Uterus (tissue), 4 donors: ENCODE measurements around the gene LGI1. TPM values are rescaled to one million over a fixed set of nuclear protein-coding genes. Genes with fewer than 3 reads are reported as not detected.

ENCODE experiments used
- DNase-seq, 2 donors: peaks; one replicate each; pipeline ENCODE4 v3.0.0-alpha.2; 2019 to 2020
- H3K27ac ChIP-seq, 2 donors: fragments of 200-600 bp; sonication (generic); 1 replicate in 1 of 2; 2 replicates in 1 of 2; pipeline ENCODE4 v1.5.1; 2016 to 2018
- H3K27me3 ChIP-seq, 2 donors: fragments of 200-600 bp; sonication (generic); one replicate each; pipeline ENCODE4 v1.5.1; 2018 to 2019; ENCODE audit warnings: control low read depth in 1 of 2
- H3K36me3 ChIP-seq, 2 donors: fragments of 200-600 bp; sonication (generic); one replicate each; pipeline ENCODE4 v1.5.1; 2019; ENCODE audit warnings: control low read depth in 1 of 2
- H3K4me1 ChIP-seq, 2 donors: fragments of 200-600 bp; sonication (generic); one replicate each; pipeline ENCODE4 v1.5.1; 2018 to 2019; ENCODE audit warnings: control low read depth in 1 of 2
- H3K4me3 ChIP-seq, 2 donors: fragments of 200-600 bp; sonication (generic); 1 replicate in 1 of 2; 2 replicates in 1 of 2; pipeline ENCODE4 v1.5.1; 2018 to 2019; ENCODE audit warnings: mild to moderate bottlenecking in 1 of 2
- H3K9me3 ChIP-seq, 2 donors: fragments of 200-600 bp; sonication (generic); one replicate each; pipeline ENCODE4 v1.5.1; 2019; ENCODE audit warnings: control low read depth in 1 of 2
- CTCF ChIP-seq, 4 experiments: fragments of 200-600 bp in 2 of 4; fragments of 450-650 bp in 2 of 4; sonication (generic) in 2 of 4; IDR thresholded peaks; one replicate each; pipeline ENCODE4 v1.5.1; 2016 to 2019; ENCODE audit warnings: antibody characterized with exemption in 4 of 4, mild to moderate bottlenecking in 2 of 4, moderate library complexity in 1 of 4
- POLR2A ChIP-seq, 2 donors: fragments of 450-650 bp; IDR thresholded peaks; one replicate each; pipeline ENCODE4 v1.6.1; 2016; ENCODE audit warnings: antibody characterized with exemption in 2 of 2, mild to moderate bottlenecking in 1 of 2, moderate library complexity in 1 of 2
- intact Hi-C: fragments of 100-400 bp; cut with DNase I; formaldehyde crosslinking; loops from one replicate; pipeline ENCODE4 v1.15.1; 2023; ENCODE audit warnings: low total_unique reads
- total RNA-seq, 4 donors: library from RNA; depleted of rRNA in 3 of 4; stranded (reverse); fragments of >200 nt in 3 of 4; gene quantifications; one replicate each; pipeline versions ENCODE4 v1.1.0 to v1.2.4, GENCODE V29; 2014 to 2023
- donor health status: DM: yes; HTN: yes; CAD: no.

Gene LGI1
- 1 to 10 TPM in 1 of 4 donors, not detected in 3; 1.4 TPM for total RNA-seq

- Histone ChIP-seq H3K9me3 (no peaks in the 10 kb centered on the region), H3K36me3 (no peaks in the 10 kb centered on the region), H3K27ac (no peak within 1 kb of the TSS), H3K4me1 (no peaks in the 10 kb centered on the region), H3K4me3 (peak within 1 kb of the TSS in 1 of 2 donors; percentile 16), H3K27me3 (no peaks in the 10 kb centered on the region)
- TF ChIP-seq POLR2A (IDR thresholded peaks at IDR 0.05) (no peak), CTCF (IDR thresholded peaks at IDR 0.05) (no peak)
- intact Hi-C loops: no loop called here
- no peak for DNase-seq
Measured at GRCh38 chr10:93757801-93758507, at the start of gene LGI1. LGI1 (plus strand) TSS chr10:93757936; CDS start chr10:93758145, 209 bp downstream.

- no peak for DNase-seq
- H3K4me3 ChIP-seq: no peak overlapping the region
- no peaks in the 10 kb centered on the region for H3K36me3 ChIP-seq
- H3K27me3 ChIP-seq: no peaks in the 10 kb centered on the region
- no peaks in the 10 kb centered on the region for H3K9me3 ChIP-seq
- TF ChIP-seq CTCF (IDR thresholded peaks at IDR 0.05): no peak
- H3K27ac ChIP-seq: no peak overlapping the region
- H3K4me1 ChIP-seq: no peaks in the 10 kb centered on the region
- intact Hi-C loops: no loop called here
Measured at GRCh38 chr10:93710333-93710909, 47.3 kb upstream of the LGI1 start.

- H3K4me3 ChIP-seq: no peak overlapping the region
- H3K27me3 ChIP-seq: no peaks in the 10 kb centered on the region
- no peaks in the 10 kb centered on the region for H3K9me3 ChIP-seq
- intact Hi-C loops: no loop called here
- DNase-seq: no peak
- no peak overlapping the region for H3K27ac ChIP-seq
- H3K36me3 ChIP-seq: no peaks in the 10 kb centered on the region
- TF ChIP-seq POLR2A (IDR thresholded peaks at IDR 0.05) (no peak), CTCF (IDR thresholded peaks at IDR 0.05) (no peak)
- H3K4me1 ChIP-seq: no peaks in the 10 kb centered on the region
Measured at GRCh38 chr10:93711891-93712290, 45.8 kb upstream of the LGI1 start.

GRCh38 chr10:93712593-93712992 is 45.1 kb upstream of the LGI1 start:
- Histone ChIP-seq H3K4me3 (no peak overlapping the region), H3K27ac (no peak overlapping the region), H3K27me3 (no peaks in the 10 kb centered on the region), H3K36me3 (no peaks in the 10 kb centered on the region), H3K9me3 (no peaks in the 10 kb centered on the region), H3K4me1 (no peaks in the 10 kb centered on the region)
- no peak for DNase-seq
- TF ChIP-seq CTCF (IDR thresholded peaks at IDR 0.05) (no peak), POLR2A (IDR thresholded peaks at IDR 0.05) (no peak)
- intact Hi-C loops: no loop called here

- Histone ChIP-seq H3K9me3 (no peaks in the 10 kb centered on the region), H3K27me3 (no peaks in the 10 kb centered on the region), H3K4me1 (no peaks in the 10 kb centered on the region), H3K27ac (no peak overlapping the region), H3K36me3 (no peaks in the 10 kb centered on the region), H3K4me3 (no peak overlapping the region)
- no peak for DNase-seq
- intact Hi-C loops: no loop called here
- TF ChIP-seq CTCF (IDR thresholded peaks at IDR 0.05): no peak
- TF ChIP-seq POLR2A (IDR thresholded peaks at IDR 0.05): no peak
Measured at GRCh38 chr10:93715345-93715744, 42.4 kb upstream of the LGI1 start.
